HCT116 (cell line): ENCODE results near the gene IGFBP7.

Source experiments
- EZH2phosphoT487 ChIP-seq: fragments of 200-600 bp; IDR thresholded peaks from 2 replicates; pipeline ENCODE4 v1.6.1; 2018; ENCODE audit warnings: antibody characterized with exemption, borderline replicate concordance
- JUND ChIP-seq: IDR thresholded peaks from 2 replicates; pipeline ENCODE4 v1.6.1; 2012
- MAX ChIP-seq: IDR thresholded peaks from 2 replicates; pipeline ENCODE4 v1.6.1; 2012
- POLR2A ChIP-seq: IDR thresholded peaks from 2 replicates; pipeline ENCODE4 v1.7.0; 2011; ENCODE audit warnings: borderline replicate concordance; ENCODE audit not compliant: insufficient read depth, insufficient read length; ENCODE audit errors: extremely low read depth
- POLR2AphosphoS5 ChIP-seq: IDR thresholded peaks from 2 replicates; pipeline ENCODE4 v1.6.1; 2011; ENCODE audit warnings: mild to moderate bottlenecking, low read depth, low read length, moderate library complexity
- REST ChIP-seq: IDR thresholded peaks from 2 replicates; pipeline ENCODE4 v1.6.1; 2012; ENCODE audit warnings: low read depth
- TCF7L2 ChIP-seq: IDR thresholded peaks from 2 replicates; pipeline ENCODE4 v1.7.0; 2011; ENCODE audit warnings: borderline replicate concordance, inconsistent platforms; ENCODE audit not compliant: insufficient read depth, insufficient read length; ENCODE audit errors: extremely low read depth
- YY1 ChIP-seq: IDR thresholded peaks from 2 replicates; pipeline ENCODE4 v1.6.1; 2011; ENCODE audit warnings: low read length, low read depth, moderate library complexity, mild to moderate bottlenecking; ENCODE audit not compliant: insufficient replicate concordance; ENCODE audit errors: extremely low read depth
- ZNF274 ChIP-seq: fragments of 200-500 bp; sonication (Bioruptor generic); IDR thresholded peaks from 2 replicates; pipeline ENCODE4 v1.6.1; 2014; ENCODE audit warnings: mild to moderate bottlenecking, low read depth, low read length, inconsistent platforms
- TF ChIP-seq, protein P1 (sequence below), 3 experiments: fragments of 200-600 bp in 1 of 3; sonication (generic) in 1 of 3; IDR thresholded peaks in 2 of 3; conservative IDR thresholded peaks in 1 of 3; 2 replicates each; pipeline ENCODE4 v1.5.1; 2012 to 2017; ENCODE audit warnings: low read depth in 2 of 3, low read length in 2 of 3, antibody characterized with exemption in 1 of 3, borderline replicate concordance in 1 of 3, control low read depth in 1 of 3, mild to moderate bottlenecking in 1 of 3, mixed read lengths in 1 of 3, mixed run types in 1 of 3, moderate library complexity in 1 of 3; ENCODE audit not compliant: insufficient read depth in 1 of 3

DNA sequence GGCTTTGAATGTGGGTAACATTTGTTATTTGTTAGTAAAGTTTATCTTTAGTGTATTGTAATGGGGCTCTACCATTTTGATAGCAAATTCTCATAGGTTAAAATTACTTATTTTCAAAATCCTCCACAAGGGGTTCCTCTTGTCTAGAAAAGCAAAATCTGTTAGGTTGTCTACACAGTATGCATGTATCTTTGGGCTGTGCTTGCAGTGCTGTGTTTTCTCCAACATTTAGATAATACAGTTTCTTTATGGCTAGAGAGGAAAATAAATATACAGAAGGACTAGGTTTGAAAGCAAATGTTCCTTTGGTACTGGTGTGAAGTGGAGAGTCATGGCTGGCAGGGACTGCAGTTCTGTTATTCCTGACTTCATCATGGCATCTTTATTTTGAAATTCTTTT lies 91.2 kb downstream of the IGFBP7 start:
- no peak for TF ChIP-seq YY1
- TF ChIP-seq, protein P1, sequence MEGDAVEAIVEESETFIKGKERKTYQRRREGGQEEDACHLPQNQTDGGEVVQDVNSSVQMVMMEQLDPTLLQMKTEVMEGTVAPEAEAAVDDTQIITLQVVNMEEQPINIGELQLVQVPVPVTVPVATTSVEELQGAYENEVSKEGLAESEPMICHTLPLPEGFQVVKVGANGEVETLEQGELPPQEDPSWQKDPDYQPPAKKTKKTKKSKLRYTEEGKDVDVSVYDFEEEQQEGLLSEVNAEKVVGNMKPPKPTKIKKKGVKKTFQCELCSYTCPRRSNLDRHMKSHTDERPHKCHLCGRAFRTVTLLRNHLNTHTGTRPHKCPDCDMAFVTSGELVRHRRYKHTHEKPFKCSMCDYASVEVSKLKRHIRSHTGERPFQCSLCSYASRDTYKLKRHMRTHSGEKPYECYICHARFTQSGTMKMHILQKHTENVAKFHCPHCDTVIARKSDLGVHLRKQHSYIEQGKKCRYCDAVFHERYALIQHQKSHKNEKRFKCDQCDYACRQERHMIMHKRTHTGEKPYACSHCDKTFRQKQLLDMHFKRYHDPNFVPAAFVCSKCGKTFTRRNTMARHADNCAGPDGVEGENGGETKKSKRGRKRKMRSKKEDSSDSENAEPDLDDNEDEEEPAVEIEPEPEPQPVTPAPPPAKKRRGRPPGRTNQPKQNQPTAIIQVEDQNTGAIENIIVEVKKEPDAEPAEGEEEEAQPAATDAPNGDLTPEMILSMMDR (IDR thresholded peaks at IDR 0.05 in 2 of 3, conservative IDR thresholded peaks at IDR 0.05 in 1 of 3; ENCODE audit: borderline replicate concordance in 1 of 3, insufficient read depth in 1 of 3, low read depth in 2 of 3, low read length in 2 of 3) = no peak
- TF ChIP-seq REST = no peak
- TF ChIP-seq EZH2phosphoT487 = no peak
- TF ChIP-seq POLR2A = no peak
- TF ChIP-seq JUND = no peak
- TF ChIP-seq ZNF274 = no peak
- no peak for TF ChIP-seq TCF7L2
- TF ChIP-seq MAX = no peak
- no peak for TF ChIP-seq POLR2AphosphoS5
